Epidermal melanocyte (primary cell): Measurements from ENCODE around the gene RBM18.

ENCODE experiments used
- DNase-seq: peaks from one replicate; pipeline ENCODE4 v3.0.0; 2011; ENCODE audit warnings: low spot score; ENCODE audit not compliant: insufficient read length

Gene RBM18

GRCh38 chr9:122205176-122205575 is 59.5 kb downstream of the RBM18 start:
- no peak for DNase-seq

DNA sequence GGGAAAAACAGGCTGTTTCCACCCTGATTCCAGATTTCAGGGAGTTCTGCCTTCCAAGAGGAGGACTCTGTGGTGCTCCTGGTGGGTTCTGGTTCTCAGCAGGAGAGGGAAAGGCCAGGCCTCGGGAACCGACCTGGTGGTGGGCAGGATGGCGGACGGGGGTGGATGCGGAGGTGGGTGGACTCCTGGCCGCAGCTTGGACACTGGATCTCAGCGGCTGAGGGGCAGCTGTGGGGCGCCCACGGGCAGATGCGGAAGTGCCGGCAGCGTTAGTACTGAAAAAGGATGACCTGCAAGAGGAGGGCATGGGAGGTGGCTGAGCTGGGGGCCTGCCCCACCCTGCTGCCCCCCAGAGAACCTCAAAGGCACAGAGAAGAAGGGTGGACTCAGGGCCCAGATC is 60.1 kb downstream of the RBM18 start:
- DNase-seq: no peak

- no peak for DNase-seq
These were observed 60.6 kb downstream of the RBM18 start for GRCh38 chr9:122204055-122204454.

GRCh38 chr9:122202111-122202510 is 62.5 kb downstream of the RBM18 start:
- no peak for DNase-seq

- DNase-seq: no peak
These were observed 63.0 kb downstream of the RBM18 start for GRCh38 chr9:122201641-122202040.

- DNase-seq: no peak
These were observed 63.6 kb downstream of the RBM18 start for GRCh38 chr9:122200960-122201595.

- DNase-seq: no peak
These were observed 66.8 kb downstream of the RBM18 start for GRCh38 chr9:122197882-122198281.

DNA sequence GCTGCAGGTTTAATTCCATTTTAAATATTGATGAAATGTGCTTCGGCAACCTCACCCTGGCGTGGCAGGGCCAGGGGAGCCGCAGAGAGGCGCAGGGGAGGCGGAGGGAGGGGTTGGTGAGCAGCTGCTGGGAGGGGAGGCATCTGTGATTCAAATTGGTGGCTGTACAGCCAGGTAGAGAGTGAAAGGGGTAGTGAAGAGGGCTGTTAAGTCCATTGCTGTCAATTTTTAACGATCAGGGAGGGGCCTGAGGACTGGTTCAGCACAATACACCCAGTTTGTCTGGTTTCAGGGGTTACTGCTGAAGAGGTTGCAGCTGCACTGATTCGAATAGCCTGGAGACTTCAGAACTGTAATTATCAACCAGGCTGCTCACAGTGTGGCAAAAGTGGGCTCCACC is 67.2 kb downstream of the RBM18 start:
- DNase-seq: no peak

- no peak for DNase-seq
These were observed 68.8 kb downstream of the RBM18 start for GRCh38 chr9:122195875-122196274.

GRCh38 chr9:122193651-122194050 is 71.0 kb downstream of the RBM18 start:
- DNase-seq: no peak

GRCh38 chr9:122192914-122193525 is 71.6 kb downstream of the RBM18 start:
- no peak for DNase-seq

GRCh38 chr9:122192261-122192875 is 72.3 kb downstream of the RBM18 start:
- no peak for DNase-seq

GRCh38 chr9:122191584-122191983 is 73.1 kb downstream of the RBM18 start:
- DNase-seq: no peak

DNA sequence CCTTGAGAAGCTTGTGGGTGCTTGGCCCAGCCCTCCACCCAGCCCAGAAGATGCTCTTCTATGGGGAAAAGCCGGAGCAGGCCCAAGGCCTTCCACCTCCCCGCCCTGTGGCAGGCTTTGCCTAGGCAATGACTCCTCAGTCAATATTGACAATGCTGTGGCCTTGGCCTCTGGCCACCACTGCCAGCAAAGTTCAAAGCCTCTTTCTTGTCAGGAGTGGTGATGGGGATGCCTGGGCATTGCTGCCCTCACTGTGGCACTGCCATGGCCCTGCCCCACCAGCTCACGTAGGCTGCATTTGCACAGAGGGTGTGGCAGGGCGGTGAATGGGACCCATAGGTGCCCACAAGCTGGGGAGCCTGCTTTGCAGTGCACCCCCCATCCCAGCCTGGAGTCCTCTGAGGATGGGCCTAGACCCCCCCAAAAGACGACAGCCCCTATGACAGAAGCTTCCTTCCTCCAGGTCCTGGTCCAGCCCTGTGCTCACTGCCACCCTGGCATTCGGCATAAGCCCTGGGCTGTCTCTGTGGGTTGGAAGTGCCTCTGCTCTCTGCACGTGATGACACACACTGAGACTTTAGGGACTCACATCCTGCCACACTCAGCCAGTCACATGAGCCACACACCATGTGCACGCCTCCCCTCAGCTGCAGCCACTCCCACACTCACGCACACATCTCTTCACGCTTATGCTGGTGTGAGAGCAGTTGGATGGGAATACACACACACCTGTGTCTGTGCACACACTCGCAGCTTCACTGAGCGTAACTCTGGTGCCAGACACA is 73.9 kb downstream of the RBM18 start:
- DNase-seq: no peak

- no peak for DNase-seq
These were observed 76.3 kb downstream of the RBM18 start for GRCh38 chr9:122188369-122188768.
